Stimulated activated CD4-positive, alpha-beta T cell treated with anti-CD3 and anti-CD28 coated beads, Interleukin-12 subunit alpha, Interleukin-12 subunit beta, amount 100 ng/mL, for 4 hours (primary cell): ENCODE data around the gene SH3TC1.
A peak's percentile ranks its signal among the peaks of the same experiment; 100 is the strongest.

Experiments used
- DNase-seq: peaks from one replicate; pipeline ENCODE4 v3.0.0-alpha.2; 2020

The SH3TC1 gene

DNA sequence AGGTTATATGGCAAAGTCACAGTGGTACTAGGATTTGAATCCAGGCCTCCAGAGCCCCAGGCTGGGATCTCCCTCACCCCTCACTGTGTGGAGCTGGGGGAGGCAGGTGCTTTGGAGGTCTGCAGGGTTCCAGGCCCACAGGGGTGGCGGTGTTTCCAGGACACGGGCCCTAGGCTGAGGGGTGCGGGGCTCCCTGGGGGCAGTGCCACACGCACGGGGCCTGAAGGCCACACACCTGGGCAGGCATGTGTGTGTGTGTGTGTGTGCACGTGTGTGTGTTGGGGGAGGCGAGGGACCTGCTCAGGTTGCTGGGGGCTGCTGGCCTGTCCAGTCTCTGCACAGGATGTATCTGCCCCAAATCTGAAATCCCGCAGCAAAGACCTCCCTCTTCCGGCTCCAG is 18.8 kb downstream of the SH3TC1 start:
- no peak for DNase-seq

DNA sequence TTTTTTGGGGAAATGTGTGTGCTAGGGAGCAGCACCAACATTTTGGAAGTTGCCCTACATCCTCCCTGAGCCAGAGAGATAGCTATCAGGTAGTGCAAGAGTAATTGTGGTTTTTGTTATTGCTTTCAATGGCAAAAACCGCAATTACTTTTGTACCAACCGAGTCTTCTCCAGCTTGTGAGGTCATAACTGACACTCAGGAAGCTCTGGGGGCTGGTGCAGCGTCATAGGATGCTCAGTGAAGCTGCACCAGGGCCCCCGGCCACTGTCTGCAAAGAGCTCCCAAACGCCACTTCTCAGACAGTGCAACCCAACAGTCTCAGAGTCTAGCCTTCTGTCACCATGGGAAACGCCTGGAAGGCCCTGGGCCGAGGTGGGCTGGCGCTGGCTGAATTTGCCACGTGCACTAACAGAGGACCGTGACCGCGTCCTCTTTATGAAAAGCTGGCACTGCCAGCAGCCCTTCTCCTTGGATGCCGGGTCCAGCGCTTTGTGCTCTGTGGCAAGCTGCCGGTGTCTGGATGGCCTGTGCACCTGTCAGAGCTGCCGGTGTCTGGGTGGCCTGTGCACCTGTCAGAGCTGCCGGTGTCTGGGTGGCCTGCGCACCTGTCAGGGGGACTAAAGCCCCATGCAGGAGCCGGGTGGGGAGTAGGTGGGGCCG is 19.4 kb downstream of the SH3TC1 start:
- no peak for DNase-seq

DNA sequence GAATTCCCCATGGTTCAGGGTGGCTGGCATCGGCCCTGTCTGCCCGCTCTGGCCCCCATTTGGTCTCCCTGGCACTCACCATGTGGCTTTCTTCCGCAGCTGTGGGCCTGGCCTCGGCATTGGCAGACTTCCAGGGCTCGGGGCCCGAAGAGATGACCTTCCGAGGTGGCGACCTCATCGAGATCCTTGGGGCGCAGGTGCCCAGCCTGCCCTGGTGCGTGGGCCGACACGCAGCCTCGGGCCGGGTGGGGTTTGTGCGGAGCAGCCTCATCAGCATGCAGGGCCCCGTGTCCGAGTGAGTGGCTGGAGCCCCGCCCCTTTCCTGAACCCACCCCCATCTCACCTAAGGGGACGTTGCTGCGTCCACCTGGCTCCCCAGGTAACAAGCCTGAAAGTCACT is 20.1 kb downstream of the SH3TC1 start:
- DNase-seq = no peak

GRCh38 chr4:8220661-8221450 is 21.8 kb downstream of the SH3TC1 start:
- no peak for DNase-seq

DNA sequence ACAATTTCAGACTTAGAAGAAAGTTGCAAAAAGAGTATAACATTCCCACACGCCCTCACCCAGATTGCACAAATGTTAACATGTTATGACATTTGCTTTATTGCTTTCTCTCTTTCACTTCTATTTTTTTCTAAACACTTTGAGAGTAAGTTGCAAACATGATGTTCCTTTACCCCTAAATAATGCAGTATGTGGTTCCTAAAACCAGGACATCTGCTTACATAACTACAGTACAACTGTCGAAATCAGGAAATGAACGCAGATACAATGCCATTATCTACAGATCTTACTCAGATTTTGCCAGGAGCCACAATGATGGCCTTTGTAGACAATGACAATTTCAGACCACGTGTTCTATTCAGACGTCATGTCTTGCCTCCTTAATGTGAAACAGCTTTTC is 22.4 kb downstream of the SH3TC1 start:
- DNase-seq = no peak

DNA sequence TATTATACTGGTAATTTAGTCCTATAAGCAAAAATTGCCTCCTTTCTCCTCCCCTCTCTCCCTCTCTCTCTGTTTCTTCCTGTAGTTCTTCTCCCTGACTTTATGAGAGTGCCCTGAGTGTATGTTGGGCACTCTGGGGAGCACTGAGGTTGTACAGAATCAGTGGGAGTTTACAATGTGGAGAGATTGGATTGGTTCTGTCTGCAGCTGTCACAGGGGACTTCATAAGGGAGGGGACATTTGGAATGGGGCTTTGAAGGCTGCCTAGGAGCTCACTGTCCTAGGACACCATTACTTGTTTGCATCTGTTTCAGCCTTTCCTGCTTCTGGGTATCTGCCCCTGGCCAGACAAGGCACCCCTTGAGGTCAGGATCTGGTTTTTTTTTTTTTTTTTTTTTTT is 22.9 kb downstream of the SH3TC1 start:
- no peak for DNase-seq

DNA sequence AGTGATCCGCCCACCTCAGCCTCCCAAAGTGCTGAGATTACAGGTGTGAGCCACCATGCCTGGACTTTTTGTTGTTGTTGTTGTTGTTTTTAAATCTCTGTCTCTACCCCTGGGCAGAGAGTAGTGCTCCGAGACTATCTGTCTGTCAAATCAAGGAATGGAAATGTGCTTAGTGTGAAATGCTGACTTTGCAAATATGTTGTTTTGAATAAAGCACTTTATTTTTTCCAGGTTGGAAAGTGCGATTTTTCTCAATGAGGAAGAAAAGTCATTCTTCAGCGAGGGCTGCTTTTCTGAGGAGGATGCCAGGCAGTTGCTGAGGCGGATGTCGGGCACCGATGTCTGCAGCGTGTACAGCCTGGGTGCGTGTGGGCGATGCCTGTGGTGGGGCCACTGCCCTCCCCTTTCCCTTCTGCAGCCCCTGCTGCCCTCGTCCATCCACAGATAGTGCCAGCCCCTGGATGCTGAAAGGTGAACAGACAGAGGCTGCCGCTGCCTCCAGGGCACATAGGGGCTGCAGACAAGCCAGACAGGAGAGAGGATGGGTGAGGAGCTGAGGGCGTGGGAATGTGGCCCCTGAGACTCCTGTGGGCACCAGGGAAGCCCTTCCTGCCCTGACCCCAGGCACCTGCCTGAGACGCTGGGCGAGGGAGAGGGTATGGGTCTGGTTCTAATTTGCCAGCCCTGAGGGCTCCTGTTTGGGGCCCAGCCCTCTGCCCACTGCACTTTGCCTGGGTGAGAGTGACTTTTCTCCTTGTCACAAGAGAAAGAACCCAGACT is 23.7 kb downstream of the SH3TC1 start:
- DNase-seq = no peak

GRCh38 chr4:8224267-8224974 is 25.3 kb downstream of the SH3TC1 start:
- DNase-seq = no peak

DNA sequence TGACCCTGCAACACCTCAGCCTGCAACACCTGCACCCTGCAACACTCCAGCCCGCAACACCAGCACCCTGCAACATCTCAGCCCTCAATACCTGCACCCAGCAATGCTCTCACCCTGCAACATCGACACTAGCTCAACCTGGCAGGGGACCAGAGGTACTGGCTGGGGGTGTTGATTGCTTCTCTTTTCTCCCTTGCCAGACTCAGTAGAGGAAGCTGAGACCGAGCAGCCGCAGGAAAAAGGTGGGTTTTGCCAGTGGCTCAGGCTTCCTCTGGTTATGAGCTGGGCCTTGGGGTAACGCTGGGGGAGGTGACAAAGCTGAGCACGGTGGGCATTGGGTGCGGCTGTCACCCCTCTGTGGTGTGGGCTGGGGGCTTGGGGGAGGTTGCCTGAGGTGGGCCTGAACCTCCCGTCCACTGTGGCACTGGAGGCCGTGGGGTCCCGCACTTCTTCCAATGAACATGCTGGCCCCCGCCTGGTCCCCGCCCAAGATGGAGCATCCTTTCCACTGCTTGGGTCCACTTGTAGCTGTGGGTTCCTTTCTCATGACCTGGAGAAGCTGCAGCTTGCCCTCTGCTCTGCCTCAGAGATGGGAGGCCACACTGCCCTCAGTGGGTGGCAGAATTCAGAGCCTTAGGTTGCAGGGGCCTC is 26.0 kb downstream of the SH3TC1 start:
- no peak for DNase-seq

GRCh38 chr4:8225706-8226443 is 26.8 kb downstream of the SH3TC1 start:
- no peak for DNase-seq

DNA sequence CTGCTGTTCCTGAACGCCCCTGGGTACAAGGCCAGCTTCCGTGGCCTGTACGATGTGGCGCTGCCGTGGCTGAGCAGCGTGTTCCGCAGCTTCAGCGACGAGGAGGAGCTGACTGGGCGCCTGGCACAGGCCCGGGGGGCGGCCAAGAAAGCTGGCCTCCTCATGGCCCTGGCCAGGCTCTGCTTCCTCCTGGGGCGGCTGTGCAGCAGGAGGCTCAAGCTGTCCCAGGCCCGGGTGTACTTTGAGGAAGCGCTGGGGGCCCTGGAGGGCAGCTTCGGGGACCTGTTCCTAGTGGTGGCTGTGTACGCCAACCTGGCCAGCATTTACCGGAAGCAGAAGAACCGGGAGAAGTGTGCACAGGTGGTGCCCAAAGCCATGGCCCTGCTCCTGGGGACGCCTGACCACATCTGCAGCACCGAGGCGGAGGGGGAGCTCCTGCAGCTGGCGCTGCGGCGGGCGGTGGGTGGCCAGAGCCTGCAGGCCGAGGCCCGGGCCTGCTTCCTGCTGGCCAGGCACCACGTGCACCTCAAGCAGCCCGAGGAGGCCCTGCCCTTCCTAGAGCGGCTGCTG is 28.2 kb downstream of the SH3TC1 start:
- no peak for DNase-seq

GRCh38 chr4:8227771-8228318 is 28.8 kb downstream of the SH3TC1 start:
- no peak for DNase-seq

DNA sequence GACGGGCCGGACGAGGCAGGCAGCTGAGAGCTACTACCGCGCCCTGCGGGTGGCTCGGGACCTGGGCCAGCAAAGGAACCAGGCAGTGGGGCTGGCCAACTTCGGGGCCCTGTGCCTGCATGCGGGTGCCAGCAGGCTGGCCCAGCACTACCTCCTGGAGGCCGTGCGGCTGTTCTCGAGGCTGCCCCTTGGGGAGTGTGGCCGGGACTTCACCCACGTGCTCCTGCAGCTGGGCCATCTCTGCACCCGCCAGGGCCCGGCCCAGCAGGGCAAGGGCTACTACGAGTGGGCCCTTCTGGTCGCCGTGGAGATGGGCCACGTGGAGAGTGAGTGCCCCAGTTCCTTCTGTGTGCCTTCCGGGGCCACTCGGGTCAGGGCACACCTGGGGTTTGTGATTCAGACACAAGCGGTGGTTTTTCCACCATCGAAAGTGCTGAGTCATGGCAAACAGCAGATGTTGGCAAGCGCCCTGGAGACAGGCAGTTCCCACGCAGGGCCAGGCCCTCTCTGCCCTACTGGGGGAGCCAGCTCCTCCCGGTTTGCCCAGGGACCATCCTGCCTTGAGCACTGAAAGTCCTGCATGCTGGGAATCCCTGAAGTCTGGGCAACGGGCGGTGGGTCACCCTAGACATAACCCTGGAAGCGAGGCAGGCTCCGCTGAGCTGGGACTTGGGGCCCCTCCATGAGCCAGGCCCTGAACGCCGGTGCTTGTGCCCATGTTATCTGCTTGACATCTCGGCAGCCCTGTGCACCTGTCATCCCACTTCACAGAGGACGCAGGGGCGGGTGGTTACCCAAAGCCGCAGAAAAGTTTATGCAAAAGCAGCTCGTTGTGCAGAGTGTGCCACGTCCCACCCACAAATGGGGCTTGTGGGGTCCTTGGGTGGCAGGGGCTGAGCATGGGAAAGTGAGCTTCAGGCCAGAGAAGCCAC is 29.5 kb downstream of the SH3TC1 start:
- DNase-seq = peak; percentile 65

DNA sequence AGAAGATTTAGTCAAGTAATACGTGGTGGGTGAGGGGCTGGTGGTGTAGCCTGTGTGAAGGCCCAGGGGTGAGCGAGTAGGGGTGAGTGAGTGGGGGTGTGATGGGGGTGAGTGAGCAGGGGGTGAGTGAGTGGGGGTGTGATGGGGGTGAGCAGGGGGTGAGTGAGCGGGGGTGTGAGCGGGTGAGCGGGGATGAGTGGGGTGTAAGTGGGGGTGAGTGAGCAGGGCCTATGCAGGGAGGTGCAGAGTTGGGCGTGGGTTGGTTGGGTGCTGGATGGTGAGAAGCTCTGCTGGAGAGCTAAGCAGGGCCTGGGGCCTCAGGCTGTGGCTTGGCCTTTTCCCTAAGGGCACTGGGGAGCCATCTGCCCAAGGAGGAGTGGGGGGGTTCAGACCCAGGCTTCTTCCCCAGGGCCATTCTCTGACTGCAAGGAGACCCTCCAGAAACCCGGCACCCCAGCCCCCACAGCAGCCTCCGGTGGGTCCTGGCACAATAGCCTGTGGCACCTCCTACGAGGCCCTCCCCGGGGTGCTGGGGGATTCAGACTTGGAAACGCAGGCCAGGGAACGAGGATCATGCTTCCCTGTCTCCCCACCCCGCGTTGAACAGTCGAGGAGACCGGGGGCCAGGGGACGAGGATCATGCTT is 30.4 kb downstream of the SH3TC1 start:
- DNase-seq = peak; percentile 11

DNA sequence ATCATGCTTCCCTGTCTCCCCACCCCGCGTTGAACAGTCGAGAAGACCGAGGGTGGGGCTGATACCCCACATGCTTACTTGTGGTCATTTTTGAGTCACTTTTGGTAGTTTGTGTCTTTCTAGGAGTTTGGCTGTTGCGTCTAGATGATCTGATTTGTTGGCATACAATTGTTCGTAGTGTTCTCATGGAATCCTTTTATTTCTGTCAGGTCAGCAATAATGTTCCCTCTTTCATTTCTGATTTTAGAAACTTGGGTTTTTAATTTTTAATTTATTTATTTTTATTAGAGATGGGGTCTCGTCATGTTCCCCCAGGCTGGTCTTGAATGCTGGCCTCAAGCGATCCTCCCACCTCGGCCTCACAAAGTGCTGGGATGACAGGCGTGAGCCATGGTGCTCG is 30.9 kb downstream of the SH3TC1 start:
- no peak for DNase-seq

DNA sequence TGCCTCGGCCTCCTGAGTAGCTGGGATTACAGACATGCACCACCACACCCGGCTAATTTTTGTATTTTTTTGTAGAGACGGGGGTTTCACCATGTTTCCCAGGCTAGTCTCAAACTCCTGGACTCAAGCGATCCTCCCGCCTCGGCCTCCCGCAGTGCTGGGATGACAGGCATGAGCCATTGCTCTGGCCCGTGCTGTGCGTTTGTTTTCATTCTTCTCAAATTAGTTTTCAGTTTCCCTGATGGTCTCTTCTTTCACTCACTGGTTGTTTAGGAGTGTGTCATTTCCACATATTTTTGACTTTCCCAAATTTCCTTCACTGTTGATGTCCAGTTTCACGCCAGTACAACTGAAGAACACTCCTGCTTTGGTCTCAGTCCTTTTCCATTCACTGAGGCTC is 31.8 kb downstream of the SH3TC1 start:
- DNase-seq = no peak

DNA sequence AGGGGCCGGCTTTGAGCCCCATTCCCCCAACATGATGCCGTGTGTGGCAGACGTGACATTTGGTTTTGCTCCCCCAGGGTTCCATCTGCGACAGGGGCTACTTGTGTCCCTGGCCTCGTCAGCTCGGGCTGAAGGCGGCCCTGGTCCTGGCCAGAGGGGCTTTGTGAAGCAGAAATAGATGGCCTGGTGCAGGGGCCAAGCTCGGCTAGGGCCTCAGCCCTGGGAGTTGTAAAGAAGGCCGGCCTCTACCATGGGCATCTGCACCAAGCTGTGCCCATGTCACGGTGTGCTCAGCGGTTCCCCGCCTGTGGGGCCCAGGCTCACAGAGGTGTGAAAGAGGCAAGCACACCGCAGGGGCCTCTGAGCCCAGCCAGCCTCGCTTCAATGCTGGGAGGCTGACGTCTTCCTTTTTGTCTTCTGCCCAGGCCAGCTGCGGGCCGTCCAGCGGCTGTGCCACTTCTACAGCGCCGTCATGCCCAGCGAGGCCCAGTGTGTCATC is 32.5 kb downstream of the SH3TC1 start:
- no peak for DNase-seq

DNA sequence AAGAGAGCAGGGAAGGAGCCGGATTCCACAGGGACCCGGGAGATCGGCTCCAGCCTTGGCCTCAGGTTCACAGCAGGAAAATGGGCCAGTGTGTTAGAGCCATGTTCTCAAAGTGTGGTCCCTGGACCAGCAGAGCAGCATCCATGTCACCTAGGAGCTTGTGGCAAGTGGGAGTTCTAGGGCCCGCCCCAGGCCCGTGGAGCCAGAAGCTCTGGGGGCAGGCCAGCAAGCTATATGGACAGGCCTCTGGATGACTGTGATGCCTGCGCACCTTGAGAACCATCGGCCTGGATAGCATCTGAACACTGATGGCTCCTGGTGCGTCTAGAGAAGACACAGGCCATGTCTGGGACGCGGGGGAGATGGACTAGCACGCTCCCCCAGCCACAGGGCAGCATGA is 33.7 kb downstream of the SH3TC1 start:
- DNase-seq = no peak
